ENCODE data around the gene NME4.

Gene NME4

DNA sequence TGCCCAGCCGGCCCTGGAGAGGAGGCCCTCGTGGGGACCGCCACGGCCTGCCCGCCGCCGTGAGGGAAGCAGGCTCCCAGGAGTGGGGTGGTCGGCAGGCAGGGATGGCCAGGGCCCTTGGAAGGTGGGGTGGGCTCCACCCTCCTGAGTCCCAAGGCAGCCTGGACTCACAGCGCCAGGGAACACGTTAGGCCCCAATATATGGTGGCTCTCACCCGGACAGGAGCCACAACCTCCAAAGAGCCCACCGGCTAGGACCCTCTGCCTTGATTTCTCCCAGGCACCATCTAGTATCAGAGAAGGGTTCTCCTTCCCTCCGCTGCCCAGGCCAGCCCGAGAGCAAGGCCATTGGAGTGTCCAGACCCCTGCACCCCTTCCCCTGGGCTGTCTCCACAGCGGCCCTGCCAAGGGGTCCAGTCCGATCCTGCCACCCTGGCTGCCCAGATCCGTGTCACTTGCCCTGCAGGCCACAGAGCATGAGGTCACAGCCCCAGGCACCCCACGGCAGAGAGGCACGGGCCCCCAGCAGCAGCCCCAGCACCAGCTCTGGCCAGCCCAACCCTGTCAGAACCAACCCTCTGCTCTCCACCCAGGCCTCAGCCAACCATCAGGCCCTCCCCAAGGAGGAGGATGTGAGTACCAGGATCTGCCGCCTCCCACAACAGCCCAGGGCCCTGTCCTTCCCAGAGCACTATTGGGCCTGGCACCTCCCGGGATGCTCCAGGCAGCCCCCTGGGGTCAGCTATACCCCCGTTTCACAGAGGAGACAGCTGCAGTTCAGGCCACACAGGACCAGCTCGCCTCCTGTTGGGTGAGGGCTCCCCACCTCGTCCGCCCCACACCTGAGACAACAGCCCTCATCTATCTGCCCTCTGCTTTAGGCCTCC, 43.4 kb upstream of the NME4 start:
- TF ChIP-seq, protein P1, sequence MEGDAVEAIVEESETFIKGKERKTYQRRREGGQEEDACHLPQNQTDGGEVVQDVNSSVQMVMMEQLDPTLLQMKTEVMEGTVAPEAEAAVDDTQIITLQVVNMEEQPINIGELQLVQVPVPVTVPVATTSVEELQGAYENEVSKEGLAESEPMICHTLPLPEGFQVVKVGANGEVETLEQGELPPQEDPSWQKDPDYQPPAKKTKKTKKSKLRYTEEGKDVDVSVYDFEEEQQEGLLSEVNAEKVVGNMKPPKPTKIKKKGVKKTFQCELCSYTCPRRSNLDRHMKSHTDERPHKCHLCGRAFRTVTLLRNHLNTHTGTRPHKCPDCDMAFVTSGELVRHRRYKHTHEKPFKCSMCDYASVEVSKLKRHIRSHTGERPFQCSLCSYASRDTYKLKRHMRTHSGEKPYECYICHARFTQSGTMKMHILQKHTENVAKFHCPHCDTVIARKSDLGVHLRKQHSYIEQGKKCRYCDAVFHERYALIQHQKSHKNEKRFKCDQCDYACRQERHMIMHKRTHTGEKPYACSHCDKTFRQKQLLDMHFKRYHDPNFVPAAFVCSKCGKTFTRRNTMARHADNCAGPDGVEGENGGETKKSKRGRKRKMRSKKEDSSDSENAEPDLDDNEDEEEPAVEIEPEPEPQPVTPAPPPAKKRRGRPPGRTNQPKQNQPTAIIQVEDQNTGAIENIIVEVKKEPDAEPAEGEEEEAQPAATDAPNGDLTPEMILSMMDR (IDR thresholded peaks at IDR 0.05; ENCODE audit: low read depth, low read length), result no peak

DNA sequence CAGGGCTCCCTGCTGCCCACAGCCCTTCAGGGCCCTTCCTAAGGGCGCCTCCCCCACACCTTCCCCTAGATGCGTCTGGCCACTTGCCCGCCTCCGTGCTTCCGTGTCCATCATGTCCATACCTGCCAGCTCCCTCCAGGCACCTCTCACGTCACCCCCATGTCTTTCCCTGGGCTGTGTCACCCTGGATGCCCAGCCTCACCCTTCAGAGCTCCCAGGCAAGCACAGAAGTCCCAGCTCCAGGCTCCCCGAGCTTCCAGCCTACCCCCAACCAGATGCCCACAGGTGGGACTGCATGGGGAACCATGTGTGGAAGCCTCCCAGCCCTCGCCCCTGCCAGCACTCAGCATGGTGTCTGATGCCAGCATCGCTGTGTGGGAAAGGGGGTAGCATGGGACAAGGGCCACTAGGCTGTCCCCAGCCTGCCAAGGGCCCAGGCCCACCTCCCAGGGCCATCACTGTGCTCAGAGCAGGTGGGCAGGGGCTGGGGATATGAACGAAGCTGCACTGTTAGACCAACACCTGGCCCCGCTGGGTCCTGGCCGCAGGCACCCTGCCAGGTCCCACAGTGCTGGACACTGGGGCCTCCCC, 42.6 kb upstream of the NME4 start:
- H3K4me3 ChIP-seq (ENCODE audit: low read depth, low read length), result no peak overlapping the region
- TF ChIP-seq, protein P1 (IDR thresholded peaks at IDR 0.05; ENCODE audit: low read depth, low read length), result no peak

More for the DNA sequence above, 43.4 kb upstream of the NME4 start:
- H3K4me3 ChIP-seq (ENCODE audit: low read depth, low read length), result peak overlapping the region; percentile 29

DNA sequence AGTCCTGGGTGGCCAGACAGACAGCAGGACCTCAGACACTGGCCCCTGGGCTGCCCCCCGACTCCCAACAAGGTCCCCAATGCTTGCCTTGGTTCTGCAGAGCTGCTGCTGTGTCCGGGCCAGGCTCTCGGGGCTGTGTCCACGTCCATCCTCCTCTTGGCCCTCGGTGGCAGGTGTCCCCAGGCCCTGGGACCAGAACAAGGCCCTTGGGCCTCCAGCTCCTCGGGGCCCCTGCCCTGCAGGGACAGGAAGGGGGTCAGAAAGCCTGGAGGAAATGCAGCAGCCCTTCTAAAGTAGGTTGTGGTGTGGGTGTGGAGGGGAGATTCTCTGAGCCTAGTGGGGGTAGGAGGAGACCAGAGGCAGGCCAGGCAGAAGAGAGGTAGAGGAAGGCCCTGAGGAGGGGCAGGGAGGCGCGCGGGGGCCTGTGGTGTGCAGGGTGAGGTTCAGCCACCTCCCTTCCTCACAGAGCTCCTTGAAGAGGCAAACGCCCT, 42.0 kb upstream of the NME4 start:
- H3K4me3 ChIP-seq (ENCODE audit: low read depth, low read length), result no peak overlapping the region
- TF ChIP-seq, protein P1 (IDR thresholded peaks at IDR 0.05; ENCODE audit: low read depth, low read length), result no peak

DNA sequence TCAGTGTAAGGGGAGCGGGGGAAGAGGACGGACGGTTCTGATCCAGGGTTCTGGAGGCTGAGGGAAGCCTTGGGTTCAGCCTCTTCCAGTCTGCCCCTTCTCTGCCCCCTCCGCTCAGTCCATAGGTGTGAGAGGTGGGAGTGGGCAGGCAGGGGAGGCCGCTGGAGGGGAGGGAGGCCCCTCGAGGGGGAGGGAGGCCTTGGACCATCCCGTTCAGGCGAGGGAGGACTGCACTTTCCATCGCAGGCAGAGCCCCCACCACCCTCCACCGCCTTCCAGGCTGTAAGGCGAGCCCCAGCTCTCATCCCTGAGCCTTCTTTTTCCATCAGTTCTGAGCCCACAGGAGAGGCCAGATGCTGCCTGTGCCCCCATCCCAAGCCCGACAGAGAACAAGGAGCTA, 40.3 kb upstream of the NME4 start:
- TF ChIP-seq, protein P1 (IDR thresholded peaks at IDR 0.05; ENCODE audit: low read depth, low read length), result no peak
- no peak overlapping the region for H3K4me3 ChIP-seq (ENCODE audit: low read depth, low read length)

DNA sequence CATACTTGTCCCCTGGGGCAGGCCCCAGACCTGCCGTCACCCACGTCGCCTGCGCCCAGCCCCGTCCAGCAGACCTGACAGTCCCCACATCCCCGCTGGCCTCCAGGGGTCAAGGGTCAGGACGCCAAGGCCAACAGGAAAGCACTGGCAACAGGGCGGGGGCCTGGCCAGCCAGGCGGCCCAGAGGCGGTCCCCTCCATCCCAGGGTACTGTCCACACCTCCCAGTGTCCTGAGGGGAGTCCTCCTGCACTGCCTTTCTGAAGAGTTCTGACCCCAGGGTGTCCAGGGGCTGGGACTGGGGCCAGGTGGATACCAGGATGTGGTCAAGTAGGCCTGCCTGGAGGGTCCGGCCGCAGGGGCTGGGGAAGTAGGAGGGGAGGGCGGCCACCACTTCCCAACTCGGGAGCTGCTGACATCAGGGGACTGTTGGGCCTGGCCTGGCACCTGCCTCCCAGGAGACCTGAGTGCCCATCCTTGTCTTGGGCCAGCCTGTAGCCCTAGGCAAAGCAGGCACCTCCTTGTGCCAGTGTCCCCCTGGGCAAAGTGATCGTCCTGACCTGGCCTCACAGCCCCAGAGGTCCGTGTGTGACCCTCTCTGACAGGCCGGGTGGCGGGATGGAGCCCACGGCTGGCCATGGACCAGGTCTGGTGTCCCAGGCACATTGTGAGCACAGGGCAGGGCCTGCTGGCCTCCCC, 37.8 kb upstream of the NME4 start:
- TF ChIP-seq, protein P1 (IDR thresholded peaks at IDR 0.05; ENCODE audit: low read depth, low read length), result no peak
- H3K4me3 ChIP-seq (ENCODE audit: low read depth, low read length), result no peak overlapping the region

DNA sequence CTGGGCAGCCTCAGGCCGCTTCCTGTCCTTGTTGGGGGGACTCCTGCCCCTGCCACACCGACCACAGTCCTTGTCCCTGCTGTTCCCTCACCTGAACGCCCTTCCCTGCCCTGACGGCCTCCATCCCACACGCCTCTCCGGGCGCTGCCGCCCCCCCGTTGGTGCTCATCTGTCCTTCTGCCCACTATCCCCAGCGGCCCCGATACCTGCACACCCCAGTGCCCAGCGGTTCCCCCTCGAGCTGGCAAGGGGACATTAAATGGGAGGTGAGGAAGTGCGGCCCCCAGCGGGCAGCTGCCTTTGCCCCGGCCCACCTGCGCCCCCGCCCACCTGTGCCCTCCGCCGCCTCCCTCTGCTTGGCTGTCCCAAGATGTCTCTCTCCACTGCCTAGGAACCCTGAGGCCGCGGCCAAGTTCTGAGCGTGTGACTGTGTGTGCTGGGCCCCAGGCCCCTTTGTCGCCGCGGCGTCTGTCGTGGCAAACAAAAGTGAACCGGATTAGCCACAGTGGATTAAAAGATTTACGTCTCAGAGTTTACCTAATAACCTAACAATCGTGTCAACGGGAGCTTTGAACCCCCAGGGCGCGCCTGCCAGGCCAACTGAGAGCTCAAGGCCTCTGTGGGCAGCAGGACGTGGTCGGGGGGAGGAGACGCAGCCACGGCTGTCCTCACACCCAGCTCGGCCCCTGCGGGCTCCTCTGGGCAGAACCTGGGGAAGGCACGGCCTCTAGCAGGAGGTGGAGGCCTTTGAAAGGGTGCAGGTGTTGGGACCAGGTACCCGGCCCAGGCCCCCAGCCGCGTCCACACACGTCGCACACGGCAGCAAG, 36.9 kb upstream of the NME4 start:
- no peak overlapping the region for H3K4me3 ChIP-seq (ENCODE audit: low read depth, low read length)
- TF ChIP-seq, protein P1 (IDR thresholded peaks at IDR 0.05; ENCODE audit: low read depth, low read length), result no peak

Measured in WI38 (cell line).